Measurements from ENCODE around the gene MACF1. TPM values are rescaled to one million over a fixed set of nuclear protein-coding genes. Genes with fewer than 3 reads are reported as not detected.

Gene MACF1
- total and polyA plus RNA-seq, 10 donors: 50.8 to 641 (median 414) TPM

GRCh38 chr1:39478126-39478915, 273.8 kb downstream of the MACF1 start:
- 75 to 85% (median 80%) methylated on average over 5 of the region's 5 CpGs for WGBS, 5 donors
- H3K9me3 ChIP-seq: no peaks in the 10 kb centered on the region
- intact Hi-C loops (cut with DNase I; ENCODE audit: low total_unique reads): loop anchor here (10.0 kb wide), 1 partner anchor 56 kb away; no protein-coding TSS in a partner anchor

GRCh38 chr1:39481289-39481688, 276.8 kb downstream of the MACF1 start:
- Histone ChIP-seq H3K27ac (no peak overlapping the region), H3K4me3 (no peak overlapping the region), H3K9me3 (no peaks in the 10 kb centered on the region), H3K36me3 (peaks cover 3 to 100% (median 77%) of the 10 kb centered on the region in 6 donors), H3K27me3 (replicated peaks in 1 of 7) (no peaks in the 10 kb centered on the region), H3K4me1 (peaks cover 0 to 7% (median 2%) of the 10 kb centered on the region in 6 donors)
- DNase-seq: no peak
- 91 to 96% (median 94%) methylated on average over 6 of the region's 6 CpGs for WGBS, 5 donors
- intact Hi-C loops (cut with DNase I; ENCODE audit: low total_unique reads): no loop called here
- TF ChIP-seq POLR2AphosphoS5 (IDR thresholded peaks at IDR 0.05) (no peak), CTCF (IDR thresholded peaks at IDR 0.05 in 8 of 11, conservative IDR thresholded peaks at IDR 0.05 in 3 of 11) (no peak), POLR2A (IDR thresholded peaks at IDR 0.05) (no peak)

More at GRCh38 chr1:39478126-39478915, 273.8 kb downstream of the MACF1 start:
- no peak overlapping the region for H3K27ac ChIP-seq
- H3K4me3 ChIP-seq: no peak overlapping the region
- H3K36me3 ChIP-seq: peaks cover 3 to 100% (median 64%) of the 10 kb centered on the region in 6 donors
- TF ChIP-seq CTCF (IDR thresholded peaks at IDR 0.05 in 8 of 11, conservative IDR thresholded peaks at IDR 0.05 in 3 of 11) (no peak), POLR2AphosphoS5 (IDR thresholded peaks at IDR 0.05) (peak in 1 of 3 donors; percentile 28), POLR2A (IDR thresholded peaks at IDR 0.05) (no peak)
- H3K27me3 ChIP-seq (replicated peaks in 1 of 7): no peaks in the 10 kb centered on the region
- DNase-seq: no peak
- peaks cover 0 to 7% (median 0%) of the 10 kb centered on the region in 6 donors for H3K4me1 ChIP-seq

GRCh38 chr1:39483276-39483675, 278.8 kb downstream of the MACF1 start:
- intact Hi-C loops (cut with DNase I; ENCODE audit: low total_unique reads): no loop called here
- H3K36me3 ChIP-seq: peaks cover 3 to 100% (median 79%) of the 10 kb centered on the region in 6 donors
- H3K9me3 ChIP-seq: no peaks in the 10 kb centered on the region
- H3K4me3 ChIP-seq: no peak overlapping the region
- peak overlapping the region in 1 of 8 donors; percentile 29 for H3K27ac ChIP-seq
- DNase-seq: no peak
- H3K4me1 ChIP-seq: peaks cover 0 to 7% (median under 1%) of the 10 kb centered on the region in 6 donors
- 25 to 54% (median 45%) methylated on average over 1 of the region's 1 CpG for WGBS, 5 donors
- TF ChIP-seq POLR2AphosphoS5 (IDR thresholded peaks at IDR 0.05) (no peak), POLR2A (IDR thresholded peaks at IDR 0.05) (no peak), CTCF (IDR thresholded peaks at IDR 0.05 in 8 of 11, conservative IDR thresholded peaks at IDR 0.05 in 3 of 11) (no peak)
- no peaks in the 10 kb centered on the region for H3K27me3 ChIP-seq (replicated peaks in 1 of 7)

GRCh38 chr1:39484564-39484963, 280.1 kb downstream of the MACF1 start:
- TF ChIP-seq POLR2AphosphoS5 (IDR thresholded peaks at IDR 0.05): no peak
- TF ChIP-seq CTCF (IDR thresholded peaks at IDR 0.05 in 8 of 11, conservative IDR thresholded peaks at IDR 0.05 in 3 of 11): no peak
- no peak for TF ChIP-seq POLR2A (IDR thresholded peaks at IDR 0.05)
- Histone ChIP-seq H3K27ac (peak overlapping the region in 3 of 8 donors; percentile 33 to 59 (median 49)), H3K27me3 (replicated peaks in 1 of 7) (no peaks in the 10 kb centered on the region), H3K36me3 (peaks cover 3 to 89% (median 69%) of the 10 kb centered on the region in 6 donors), H3K4me3 (no peak overlapping the region), H3K4me1 (peaks cover 0 to 11% (median 0%) of the 10 kb centered on the region in 6 donors), H3K9me3 (no peaks in the 10 kb centered on the region)
- DNase-seq: no peak
- intact Hi-C loops (cut with DNase I; ENCODE audit: low total_unique reads): no loop called here
- 92 to 97% (median 94%) methylated on average over 7 of the region's 7 CpGs for WGBS, 5 donors

Measured in spleen (tissue), 11 donors.